HepG2 (cell line): Measurements from ENCODE around the gene THSD4.

Source experiments
- CTCF ChIP-seq: sonication (generic); formaldehyde crosslinking; IDR thresholded peaks from 2 replicates; pipeline ENCODE4 v1.5.0; 2020; ENCODE audit warnings: mild to moderate bottlenecking, missing genetic modification reagents, moderate library complexity
- FOSL2 ChIP-seq: sonication (generic); formaldehyde crosslinking; IDR thresholded peaks from 2 replicates; pipeline ENCODE4 v1.4.0; 2020; ENCODE audit warnings: missing genetic modification reagents
- KDM5B ChIP-seq: sonication (generic); formaldehyde crosslinking; IDR thresholded peaks from 2 replicates; pipeline ENCODE4 v1.4.0; 2020; ENCODE audit warnings: missing genetic modification reagents, mild to moderate bottlenecking, borderline replicate concordance
- PAXIP1 ChIP-seq: sonication (generic); formaldehyde crosslinking; conservative IDR thresholded peaks from 2 replicates; pipeline ENCODE4 v1.4.0; 2020; ENCODE audit warnings: mild to moderate bottlenecking, missing genetic modification reagents, moderate library complexity
- PCBP2 ChIP-seq: fragments of 200-400 bp; formaldehyde crosslinking; optimal IDR thresholded peaks from 2 replicates; pipeline ENCODE3; 2018; ENCODE audit warnings: low read length, low read depth; ENCODE audit not compliant: poor library complexity, severe bottlenecking
- ZBTB33 ChIP-seq: sonication (generic); formaldehyde crosslinking; IDR thresholded peaks from 2 replicates; pipeline ENCODE4 v1.4.0; 2020; ENCODE audit warnings: missing genetic modification reagents
- ZBTB8A ChIP-seq: sonication (generic); formaldehyde crosslinking; IDR thresholded peaks from 2 replicates; pipeline ENCODE4 v1.4.0; 2020; ENCODE audit warnings: mild to moderate bottlenecking, low read depth, missing genetic modification reagents, borderline replicate concordance
- ZNF138 ChIP-seq: sonication (generic); formaldehyde crosslinking; IDR thresholded peaks from 2 replicates; pipeline ENCODE4 v1.5.0; 2020; ENCODE audit warnings: mild to moderate bottlenecking, low read depth, missing genetic modification reagents
- ZNF441 ChIP-seq: sonication (generic); formaldehyde crosslinking; IDR thresholded peaks from 2 replicates; pipeline ENCODE4 v1.7.0; 2021; ENCODE audit warnings: missing genetic modification reagents, borderline replicate concordance
- ZNF451 ChIP-seq: sonication (generic); formaldehyde crosslinking; IDR thresholded peaks from 2 replicates; pipeline ENCODE4 v1.5.0; 2020; ENCODE audit warnings: mild to moderate bottlenecking, missing genetic modification reagents

- TF ChIP-seq ZBTB8A (CRISPR knock-in tag) (no peak), ZNF138 (CRISPR knock-in tag) (no peak), ZBTB33 (CRISPR knock-in tag) (no peak), PAXIP1 (CRISPR knock-in tag) (peak; percentile 89), CTCF (no peak), PCBP2 (no peak), FOSL2 (CRISPR knock-in tag) (peak; percentile 23; the same call in 1 of the 2 replicates), ZNF441 (no peak), KDM5B (no peak), ZNF451 (no peak)
These were observed 538.9 kb downstream of the THSD4 start for GRCh38 chr15:71654042-71654719.
